GM15510 (cell line): ENCODE results near the gene ZNF837.

Source experiments
- POLR2A ChIP-seq: IDR thresholded peaks from 3 replicates; pipeline ENCODE4 v1.6.1; 2011; ENCODE audit warnings: borderline replicate concordance; ENCODE audit not compliant: insufficient read length; ENCODE audit errors: extremely low read depth

The ZNF837 gene

DNA sequence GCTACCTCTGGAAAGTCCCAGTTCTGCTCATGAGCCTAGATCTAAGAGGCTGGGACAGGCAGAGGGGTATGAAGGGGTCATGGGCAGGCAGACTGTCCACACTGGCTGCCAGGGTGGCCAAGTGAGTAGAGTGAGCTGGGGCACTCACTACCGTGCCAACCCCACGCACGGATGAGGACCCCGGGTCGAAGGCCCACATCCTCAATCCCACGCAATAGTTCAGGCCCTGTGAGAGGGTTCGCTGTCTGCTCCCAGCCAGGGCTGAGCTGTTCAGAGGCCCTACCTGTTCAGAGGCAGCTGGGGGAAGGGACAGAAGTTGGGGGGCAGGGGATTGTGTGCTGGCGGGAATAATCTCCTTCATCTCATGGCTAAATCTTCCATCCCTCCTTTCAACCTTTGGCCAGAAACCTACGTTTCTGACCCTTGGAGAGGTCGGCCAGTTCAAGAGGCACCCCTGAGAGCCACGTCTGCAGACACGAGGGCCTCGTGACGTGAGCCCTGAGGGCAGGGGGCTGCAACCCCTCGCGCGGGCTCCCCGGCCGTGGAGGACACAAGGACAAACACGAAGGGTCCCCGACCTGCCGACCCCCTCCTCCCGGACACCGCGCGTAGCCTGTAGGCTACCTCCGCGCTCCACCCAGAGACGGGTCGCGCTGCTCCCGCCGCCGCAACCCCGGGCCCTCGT is 5.2 kb upstream of the ZNF837 start:
- TF ChIP-seq POLR2A, result peak; percentile 27

- no peak for TF ChIP-seq POLR2A
Measured at GRCh38 chr19:58385313-58385890, 4.6 kb upstream of the ZNF837 start.

GRCh38 chr19:58382997-58383603 is 2.3 kb upstream of the ZNF837 start:
- TF ChIP-seq POLR2A, result no peak

DNA sequence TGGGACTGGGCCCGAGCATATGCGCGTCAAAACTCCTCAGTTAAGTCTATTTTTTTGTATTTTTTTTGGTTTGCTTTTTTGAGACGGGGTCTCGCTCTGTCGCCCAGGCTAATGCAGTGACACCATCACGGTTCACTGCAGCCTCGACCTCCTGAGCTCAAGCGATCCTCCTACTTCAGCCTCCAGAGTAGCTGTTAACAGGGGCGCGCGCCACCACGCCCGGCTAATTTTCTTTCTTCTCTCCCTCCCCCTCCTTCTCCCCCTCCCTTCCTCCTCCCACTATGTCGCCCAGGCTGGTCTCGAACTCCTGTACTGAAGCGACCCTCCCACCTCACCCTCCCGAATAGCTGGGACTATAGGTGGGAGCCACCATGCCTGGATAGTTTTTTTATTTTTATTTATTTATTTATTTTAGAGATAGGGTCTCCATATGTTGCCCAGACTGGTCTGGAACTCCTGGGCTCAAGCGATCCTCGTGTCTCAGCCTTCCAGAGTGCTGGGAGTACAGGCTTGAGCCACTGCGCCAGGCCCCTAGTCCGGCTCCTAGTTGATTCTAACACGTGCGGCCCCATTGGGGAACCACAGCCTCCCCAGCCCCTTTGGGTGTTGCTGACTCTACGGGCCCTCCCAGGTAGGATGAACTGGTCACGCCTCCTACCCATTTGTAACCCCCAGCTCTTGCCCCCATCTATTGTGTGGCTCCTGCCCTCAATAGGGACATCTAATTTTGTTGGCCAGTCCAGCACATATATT is 806 bp upstream of the ZNF837 start:
- TF ChIP-seq POLR2A, result no peak

- no peak for TF ChIP-seq POLR2A
Measured at GRCh38 chr19:58380037-58380661, 681 bp downstream of the ZNF837 start.

DNA sequence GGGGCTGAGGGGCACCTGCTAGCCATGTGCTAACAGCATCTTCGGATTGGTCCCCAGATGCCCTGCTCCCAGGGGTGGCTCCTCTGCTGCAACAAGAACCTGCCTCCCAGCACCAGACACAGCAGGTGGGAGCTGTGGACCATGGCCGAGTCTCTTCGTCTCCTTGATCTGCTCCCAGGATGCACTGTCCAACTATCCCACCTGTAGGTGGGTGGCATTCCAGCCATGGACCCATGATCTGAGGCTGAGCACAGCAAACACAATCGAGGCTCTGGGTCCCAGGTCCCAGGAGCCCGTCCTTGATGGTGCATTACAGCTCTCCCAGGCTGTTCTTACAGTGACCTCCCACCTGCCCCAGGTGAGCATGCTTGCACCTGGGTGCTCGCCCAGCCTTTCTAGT is 1.6 kb downstream of the ZNF837 start:
- no peak for TF ChIP-seq POLR2A

DNA sequence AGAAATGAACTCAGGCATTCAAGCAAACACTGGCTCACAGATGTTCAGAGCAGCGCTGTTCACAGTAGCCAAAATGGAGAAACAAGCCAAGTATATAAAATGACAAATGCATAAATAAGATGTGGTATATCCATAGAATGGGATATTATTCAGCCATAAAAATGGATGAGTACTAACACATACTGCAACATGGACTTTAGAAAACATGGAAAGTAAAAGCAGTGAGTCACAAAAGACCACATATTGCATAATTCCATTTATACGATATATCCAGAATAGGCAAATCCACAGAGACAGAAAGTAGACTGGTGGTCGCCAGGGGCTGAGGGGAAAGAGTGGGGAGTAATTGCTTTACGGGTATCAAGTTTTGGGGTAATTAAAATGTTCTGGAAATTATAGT is 6.6 kb downstream of the ZNF837 start:
- no peak for TF ChIP-seq POLR2A

- TF ChIP-seq POLR2A, result no peak
Measured at GRCh38 chr19:58372311-58373133, 8.3 kb downstream of the ZNF837 start.

DNA sequence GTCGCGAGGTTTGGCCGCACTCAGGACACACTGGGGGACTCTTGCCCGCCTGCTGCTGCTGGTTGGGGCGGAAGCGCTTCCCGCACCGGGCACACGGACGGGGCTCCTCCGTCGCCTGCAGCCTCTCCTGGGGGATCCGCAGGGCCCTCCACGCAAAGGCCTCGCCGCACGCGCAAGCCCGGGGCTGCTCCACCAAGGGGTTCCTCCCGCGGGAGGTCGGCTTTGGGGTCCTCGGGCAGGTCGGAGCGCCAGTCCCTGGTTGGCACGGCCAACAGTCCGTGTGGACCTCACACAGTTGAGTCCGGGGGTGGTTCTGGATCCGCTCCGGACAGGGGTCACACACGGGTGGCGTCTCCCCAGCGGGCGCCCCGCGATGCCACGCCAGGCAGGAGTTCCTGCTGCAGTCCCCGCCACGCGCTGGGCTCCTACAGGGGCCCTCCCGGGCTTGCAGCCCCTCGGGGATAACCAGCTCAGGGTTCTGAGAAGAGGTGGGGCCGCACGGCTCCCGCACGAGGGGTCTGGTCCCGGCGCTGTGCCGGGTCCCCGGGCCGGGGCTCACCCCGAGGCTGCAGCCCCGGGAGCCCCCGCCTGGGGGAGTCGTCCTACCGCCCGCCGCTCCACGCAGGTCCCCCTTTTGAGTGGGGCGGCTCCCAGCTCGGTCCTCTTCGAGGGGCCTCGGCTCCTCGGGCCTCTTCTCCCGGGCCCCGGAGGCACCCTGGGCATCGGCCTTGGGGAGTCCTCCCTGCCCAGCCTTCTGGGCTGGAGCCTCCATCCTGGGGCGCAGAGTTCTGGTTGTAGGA is 12.1 kb downstream of the ZNF837 start:
- no peak for TF ChIP-seq POLR2A

DNA sequence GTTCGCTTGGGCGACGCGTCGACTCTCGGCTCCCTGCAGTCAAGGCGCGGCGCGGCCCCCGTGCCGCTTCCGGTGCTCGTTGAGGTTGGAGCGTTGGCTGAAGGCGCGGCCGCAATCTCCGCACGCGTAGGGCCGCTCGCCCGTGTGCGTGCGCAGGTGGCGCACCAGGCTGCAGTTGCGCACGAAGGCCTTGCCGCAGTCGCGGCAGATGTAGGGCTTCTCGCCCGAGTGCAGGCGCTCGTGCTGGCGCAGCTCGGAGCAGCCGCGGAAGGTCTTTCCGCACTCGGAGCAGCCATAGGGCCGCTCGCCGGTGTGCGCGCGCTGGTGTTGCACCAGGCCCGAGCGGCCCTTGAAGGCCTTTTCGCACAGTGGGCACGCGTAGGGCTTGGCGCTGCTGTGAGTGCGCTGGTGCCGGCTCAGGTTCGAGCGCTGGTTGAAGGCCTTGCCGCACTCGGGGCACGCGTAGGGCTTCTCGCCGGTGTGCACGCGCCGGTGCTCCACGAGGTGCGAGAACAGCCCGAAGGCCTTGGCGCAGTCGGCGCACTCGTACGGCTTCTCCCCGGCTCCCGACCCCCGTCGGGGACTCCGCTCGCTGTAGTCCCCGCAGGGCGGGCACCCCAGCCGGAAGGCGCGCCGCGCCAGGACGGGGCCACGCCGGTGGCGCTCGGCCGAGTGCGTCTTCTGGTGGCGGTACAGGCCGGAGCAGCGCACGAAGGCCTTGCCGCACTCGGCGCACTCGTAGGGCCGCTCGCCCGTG is 13.0 kb downstream of the ZNF837 start:
- no peak for TF ChIP-seq POLR2A

- no peak for TF ChIP-seq POLR2A
Measured at GRCh38 chr19:58366585-58367430, 14.0 kb downstream of the ZNF837 start.

DNA sequence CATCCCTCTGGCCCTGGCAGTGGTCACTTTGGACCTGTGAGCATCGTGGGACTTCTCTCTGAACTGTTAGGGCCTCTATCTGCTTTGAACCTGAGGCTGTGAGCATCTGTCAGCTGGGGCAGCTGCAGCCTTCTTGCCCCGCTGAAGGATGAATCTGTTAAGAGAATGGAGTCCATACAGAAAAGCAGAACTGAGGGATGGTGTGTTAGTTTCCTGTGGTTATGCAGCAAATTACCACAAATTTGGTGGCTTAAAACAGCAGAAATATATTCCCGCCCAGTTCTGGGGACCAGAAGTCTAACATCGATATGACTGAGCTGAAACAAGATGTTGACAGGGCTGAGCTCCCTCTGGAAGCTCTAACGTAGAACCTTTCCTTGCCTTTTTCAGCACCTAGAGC is 16.7 kb downstream of the ZNF837 start:
- TF ChIP-seq POLR2A, result no peak

GRCh38 chr19:58362272-58362994 is 18.4 kb downstream of the ZNF837 start, which contains the start of gene ZNF497:
ZNF497 (minus strand) TSS chr19:58362751; CDS start chr19:58357635, 5,116 bp downstream.
- TF ChIP-seq POLR2A, result peak; percentile 78
